T-cell (primary cell): ENCODE results near the gene NEIL3. TPM values are rescaled to one million over a fixed set of nuclear protein-coding genes. Genes with fewer than 3 reads are reported as not detected.
"Not testable (repeated sequence)": the region's sequence is repeated elsewhere in the genome, so short reads cannot be mapped to it uniquely, and the experiment has no call there.

Experiments
- ATAC-seq, 4 experiments: fragments of 200-7000 bp in 3 of 4; fragments of 150-1000 bp in 1 of 4; cut with Tn5 transposase; replicated peaks in 1 of 4; 1 replicate in 3 of 4; 2 replicates in 1 of 4; pipeline ENCODE4 v1.10.0; 2021; ENCODE audit warnings: moderate library complexity in 3 of 4, mild to moderate bottlenecking in 2 of 4, moderate number of reproducible peaks in 1 of 4
- CTCF ChIA-PET, 2 donors: fragments of 300-600 bp; sonication (Branson Sonifier 250); formaldehyde crosslinking; loops; one replicate each; lab custom pipeline; 2022; ENCODE audit warnings: antibody characterized with exemption in 2 of 2; lab: Charles Lee
- POLR2A ChIA-PET, 2 donors: fragments of 300-600 bp; sonication (Branson Sonifier 250); formaldehyde crosslinking; loops; one replicate each; lab custom pipeline; 2022; ENCODE audit warnings: antibody characterized with exemption in 2 of 2; lab: Charles Lee
- DNase-seq, 35 experiments: peaks; one replicate each; pipeline versions ENCODE4 v3.0.0 to v3.0.0-alpha.2; 2013 to 2023
- H3K27ac ChIP-seq: one replicate; pipeline ENCODE4 v1.5.1; 2013; ENCODE audit warnings: low read length
- H3K27me3 ChIP-seq, 2 experiments: replicated peaks in 1 of 2; 1 replicate in 1 of 2; 2 replicates in 1 of 2; pipeline versions ENCODE4 v1.6.1 to v1.7.0; 2013; ENCODE audit warnings: low read length in 1 of 2, mixed read lengths in 1 of 2; ENCODE audit not compliant: control insufficient read depth in 2 of 2, insufficient read depth in 2 of 2; ENCODE audit errors: extremely low read depth in 1 of 2
- H3K36me3 ChIP-seq, 2 donors: 1 replicate in 1 of 2; 2 replicates in 1 of 2; pipeline versions ENCODE4 v1.6.1 to v1.7.0; 2013; ENCODE audit warnings: low read length in 1 of 2; ENCODE audit not compliant: control insufficient read depth in 2 of 2, insufficient read depth in 1 of 2; ENCODE audit errors: extremely low read depth in 1 of 2
- H3K4me1 ChIP-seq, 2 experiments: 1 replicate in 1 of 2; 2 replicates in 1 of 2; pipeline versions ENCODE4 v1.6.1 to v1.7.0; 2013; ENCODE audit warnings: low read length in 2 of 2, mixed read lengths in 1 of 2; ENCODE audit not compliant: insufficient read depth in 2 of 2, control insufficient read depth in 1 of 2; ENCODE audit errors: extremely low read depth in 1 of 2
- H3K4me3 ChIP-seq, 2 donors: 1 replicate in 1 of 2; 2 replicates in 1 of 2; pipeline versions ENCODE4 v1.5.1 to v1.7.0; 2013; ENCODE audit warnings: mild to moderate bottlenecking in 2 of 2, low read length in 1 of 2, moderate library complexity in 1 of 2; ENCODE audit not compliant: control insufficient read depth in 1 of 2; ENCODE audit errors: extremely low read depth in 1 of 2
- H3K9me3 ChIP-seq: 2 replicates; pipeline ENCODE4 v1.7.0; 2013
- H3K27ac Mint-ChIP-seq, 2 donors: one replicate each; pipeline ENCODE4 v1.8.0; 2020 to 2021; ENCODE audit warnings: mild to moderate bottlenecking in 2 of 2, mixed read lengths in 2 of 2
- H3K27me3 Mint-ChIP-seq, 2 donors: one replicate each; pipeline ENCODE4 v1.8.0; 2021 to 2022; ENCODE audit warnings: mixed read lengths in 2 of 2
- H3K36me3 Mint-ChIP-seq: one replicate; pipeline ENCODE4 v1.8.0; 2021; ENCODE audit warnings: mixed read lengths
- H3K4me1 Mint-ChIP-seq, 3 donors: one replicate each; pipeline ENCODE4 v1.8.0; 2020 to 2022; ENCODE audit warnings: mixed read lengths in 3 of 3, mild to moderate bottlenecking in 1 of 3
- H3K4me3 Mint-ChIP-seq, 3 donors: one replicate each; pipeline ENCODE4 v1.8.0; 2020 to 2022; ENCODE audit warnings: mild to moderate bottlenecking in 3 of 3, mixed read lengths in 3 of 3, moderate library complexity in 3 of 3
- H3K9me3 Mint-ChIP-seq, 3 donors: one replicate each; pipeline ENCODE4 v1.8.0; 2020 to 2022; ENCODE audit warnings: mixed read lengths in 3 of 3
- WGBS: methylation state at CpG from one replicate; pipeline ENCODE4 v1.1.5; 2013; ENCODE audit warnings: missing lambda C conversion rate; ENCODE audit not compliant: insufficient coverage; 5-methylcytosine and 5-hydroxymethylcytosine counted together
- total RNA-seq, 35 experiments: library from RNA in 6 of 35; stranded (reverse) in 6 of 35; fragments of 120-200 nt in 1 of 35; gene quantifications; one replicate each; pipeline versions ENCODE4 v1.2.1 to v1.2.4 and lab custom pipeline; 2013 to 2026

NEIL3 gene
- total RNA-seq, 5 donors from 2014 or later (not counting 1 experiment from before 2014, with no cell fraction given) = 0.25 to 0.90 (median 0.44) TPM

- no peak overlapping the region for H3K27ac ChIP-seq
- WGBS = no CpG with 5 or more reads among the region's 2 CpGs
These were observed 11.8 kb upstream of the NEIL3 start for GRCh38 chr4:177297785-177298391.

GRCh38 chr4:177301126-177301639 lies 8.5 kb upstream of the NEIL3 start:
- Mint-ChIP-seq H3K27ac (no peak overlapping the region), H3K36me3 (no peaks in the 10 kb centered on the region), H3K27me3 (no peaks in the 10 kb centered on the region), H3K4me3 (no peak overlapping the region), H3K9me3 (peaks cover 0 to 7% (median 5%) of the 10 kb centered on the region in 3 donors), H3K4me1 (no peaks in the 10 kb centered on the region)
- H3K9me3 ChIP-seq = peaks cover 5% of the 10 kb centered on the region
- whole genome bisulfite sequencing = no CpG with 5 or more reads among the region's 4 CpGs
- H3K27me3 ChIP-seq = no peaks in the 10 kb centered on the region
- ATAC-seq (no peak), DNase-seq (no peak)
- H3K4me1 ChIP-seq = no peaks in the 10 kb centered on the region
- no peaks in the 10 kb centered on the region for H3K36me3 ChIP-seq
- H3K4me3 ChIP-seq = no peak overlapping the region
- POLR2A ChIA-PET = no interaction called here
- CTCF ChIA-PET = no interaction called here
- no peak overlapping the region for H3K27ac ChIP-seq

More at GRCh38 chr4:177297785-177298391, 11.8 kb upstream of the NEIL3 start:
- H3K4me3 Mint-ChIP-seq = no peak overlapping the region
- H3K27me3 ChIP-seq = no peaks in the 10 kb centered on the region
- H3K4me3 ChIP-seq = no peak overlapping the region
- peaks cover 5% of the 10 kb centered on the region for H3K9me3 ChIP-seq
- no peaks in the 10 kb centered on the region for H3K36me3 Mint-ChIP-seq
- H3K36me3 ChIP-seq = no peaks in the 10 kb centered on the region
- H3K27me3 Mint-ChIP-seq = no peaks in the 10 kb centered on the region
- H3K27ac Mint-ChIP-seq = no peak overlapping the region
- CTCF ChIA-PET = no interaction called here
- DNase-seq (no peak), ATAC-seq (no peak)
- no peaks in the 10 kb centered on the region for H3K4me1 ChIP-seq
- no peaks in the 10 kb centered on the region for H3K4me1 Mint-ChIP-seq
- H3K9me3 Mint-ChIP-seq = peaks cover 0 to 7% (median 5%) of the 10 kb centered on the region in 3 donors
- POLR2A ChIA-PET = no interaction called here

DNA sequence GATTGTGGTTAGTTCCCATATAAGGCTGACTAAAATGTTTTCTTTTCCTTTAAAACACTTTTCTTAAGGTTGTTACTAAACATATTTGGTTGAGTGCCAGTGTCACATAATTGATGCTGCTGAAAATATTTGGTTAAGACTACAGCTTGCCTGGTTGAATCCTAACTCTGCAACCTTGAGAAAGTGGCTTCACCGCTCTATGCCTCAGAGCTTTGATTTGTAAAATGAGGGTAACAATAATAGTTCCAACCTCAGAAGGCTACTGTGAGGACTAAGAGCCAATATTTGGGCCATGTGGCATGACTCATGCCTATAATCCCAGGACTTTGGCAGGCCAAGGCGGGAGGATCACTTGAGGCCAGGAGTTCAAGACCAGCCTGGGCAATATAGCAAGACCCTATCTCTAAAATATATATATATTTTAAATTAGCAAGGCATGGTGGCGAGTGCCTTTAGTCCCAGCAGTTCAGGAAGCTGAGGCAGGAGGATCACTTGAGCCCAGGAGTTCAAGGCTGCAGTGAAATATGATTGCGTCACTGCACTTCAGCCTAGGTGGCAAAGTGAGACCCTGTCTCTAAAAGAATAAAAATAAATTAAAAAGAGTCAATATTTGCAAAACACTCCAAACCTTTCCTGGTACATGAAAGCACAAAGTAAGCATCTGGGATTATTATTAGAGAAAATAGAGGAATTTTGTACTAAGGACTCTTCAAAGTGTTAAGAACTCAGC lies 7.1 kb upstream of the NEIL3 start:
- no peaks in the 10 kb centered on the region for H3K4me1 ChIP-seq
- H3K36me3 Mint-ChIP-seq = no peaks in the 10 kb centered on the region
- peaks cover 0 to 7% (median 5%) of the 10 kb centered on the region in 3 donors for H3K9me3 Mint-ChIP-seq
- H3K9me3 ChIP-seq = peaks cover 5% of the 10 kb centered on the region
- ATAC-seq = no peak
- no peaks in the 10 kb centered on the region for H3K4me1 Mint-ChIP-seq
- H3K27ac Mint-ChIP-seq = no peak overlapping the region
- H3K27me3 ChIP-seq = no peaks in the 10 kb centered on the region
- H3K27me3 Mint-ChIP-seq = no peaks in the 10 kb centered on the region
- 100% methylated on average over 1 of the region's 4 CpGs for WGBS
- H3K4me3 ChIP-seq = no peak overlapping the region
- CTCF ChIA-PET = no interaction called here
- DNase-seq = no peak
- H3K27ac ChIP-seq = no peak overlapping the region
- H3K4me3 Mint-ChIP-seq = no peak overlapping the region
- POLR2A ChIA-PET = no interaction called here
- no peaks in the 10 kb centered on the region for H3K36me3 ChIP-seq

DNA sequence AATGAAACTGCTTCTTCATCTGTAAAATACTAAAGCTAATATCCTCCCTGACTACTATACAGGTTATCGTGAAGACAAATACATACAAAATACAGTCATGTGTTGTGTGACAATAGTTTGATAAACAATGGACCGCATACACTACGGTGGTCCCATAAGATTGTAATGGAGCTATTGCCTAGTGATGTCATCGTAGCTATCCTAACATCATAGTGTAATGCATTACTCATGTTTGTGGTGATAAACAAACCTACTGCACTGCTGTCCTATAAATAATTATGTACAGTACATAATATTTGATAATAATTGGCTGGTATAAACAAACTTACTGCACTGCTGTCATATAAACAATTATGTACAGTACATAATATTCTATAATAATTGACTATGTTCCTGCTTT lies 5.6 kb upstream of the NEIL3 start:
- no peak overlapping the region for H3K27ac Mint-ChIP-seq
- Histone ChIP-seq H3K4me3 (no peak overlapping the region), H3K9me3 (no peaks in the 10 kb centered on the region), H3K27me3 (no peaks in the 10 kb centered on the region), H3K4me1 (peaks cover 2 to 4% of the 10 kb centered on the region in 2 experiments), H3K36me3 (no peaks in the 10 kb centered on the region), H3K27ac (no peak overlapping the region)
- WGBS = no CpG with 5 or more reads among the region's 4 CpGs
- no peak for DNase-seq
- H3K4me3 Mint-ChIP-seq = no peak overlapping the region
- H3K9me3 Mint-ChIP-seq = no peaks in the 10 kb centered on the region
- ChIA-PET CTCF (interaction anchor here in 1 of 2 donors (0.7 kb wide), 1 partner anchor 10 kb away, joined by 4 read pairs; no protein-coding TSS in a partner anchor), POLR2A (no interaction called here)
- H3K36me3 Mint-ChIP-seq = no peaks in the 10 kb centered on the region
- H3K27me3 Mint-ChIP-seq = no peaks in the 10 kb centered on the region
- no peak for ATAC-seq
- peaks cover 3 to 11% (median 8%) of the 10 kb centered on the region in 3 donors for H3K4me1 Mint-ChIP-seq

GRCh38 chr4:177304864-177305263 lies 4.8 kb upstream of the NEIL3 start:
- ATAC-seq, H3K27ac Mint-ChIP-seq, POLR2A ChIA-PET: not testable (repeated sequence)

GRCh38 chr4:177308125-177308524 lies 1.5 kb upstream of the NEIL3 start:
- H3K36me3 ChIP-seq = no peaks in the 10 kb centered on the region
- H3K4me1 ChIP-seq = peaks cover 8 to 16% of the 10 kb centered on the region in 2 experiments
- DNase-seq = no peak
- CTCF ChIA-PET = interaction anchor here (1.7 to 2.6 kb wide), 4 partner anchors 22 to 134 kb away, joined by 6 to 9 read pairs (median 8); partner anchors contain the start of gene AGA (in 1 of the 2)
- Mint-ChIP-seq H3K36me3 (no peaks in the 10 kb centered on the region), H3K4me1 (peaks cover 17 to 26% (median 23%) of the 10 kb centered on the region in 3 donors), H3K4me3 (peak overlapping the region in 1 of 3 donors; percentile 93), H3K27ac (peak overlapping the region; percentile 13 to 51), H3K9me3 (no peaks in the 10 kb centered on the region), H3K27me3 (no peaks in the 10 kb centered on the region)
- WGBS = 100% methylated on average over 1 of the region's 3 CpGs
- POLR2A ChIA-PET = no interaction called here
- ATAC-seq = no peak
- H3K9me3 ChIP-seq = no peaks in the 10 kb centered on the region
- peak overlapping the region; percentile 72 for H3K27ac ChIP-seq
- no peak overlapping the region for H3K4me3 ChIP-seq
- no peaks in the 10 kb centered on the region for H3K27me3 ChIP-seq

More at GRCh38 chr4:177304864-177305263, 4.8 kb upstream of the NEIL3 start:
- H3K27me3 Mint-ChIP-seq, CTCF ChIA-PET, H3K4me3 Mint-ChIP-seq, H3K4me1 ChIP-seq, H3K27ac ChIP-seq, H3K9me3 ChIP-seq, H3K9me3 Mint-ChIP-seq, H3K27me3 ChIP-seq, DNase-seq, H3K36me3 ChIP-seq, H3K36me3 Mint-ChIP-seq, H3K4me3 ChIP-seq: not testable (repeated sequence)
- WGBS = no CpG with 5 or more reads among the region's 3 CpGs
- H3K4me1 Mint-ChIP-seq = peaks cover 10 to 18% (median 15%) of the 10 kb centered on the region in 3 donors
